Progenitor cell of endocrine pancreas (in vitro differentiated cells): ENCODE measurements around the gene ATP6V1G1. TPM values are rescaled to one million over a fixed set of nuclear protein-coding genes. Genes with fewer than 3 reads are reported as not detected.

Experiments
- DNase-seq: peaks from one replicate; pipeline ENCODE4 v3.0.0; 2021; ENCODE audit warnings: low spot score; ENCODE audit not compliant: unreplicated experiment
- H3K27ac Mint-ChIP-seq: 2 replicates; pipeline ENCODE4 v1.8.0; 2021; ENCODE audit warnings: mild to moderate bottlenecking, moderate library complexity, mixed read lengths
- H3K27me3 Mint-ChIP-seq: 2 replicates; pipeline ENCODE4 v1.8.0; 2021; ENCODE audit warnings: mixed read lengths
- H3K36me3 Mint-ChIP-seq: 2 replicates; pipeline ENCODE4 v1.8.0; 2022; ENCODE audit warnings: mixed read lengths; ENCODE audit not compliant: insufficient read depth
- H3K4me1 Mint-ChIP-seq: 2 replicates; pipeline ENCODE4 v1.8.0; 2021; ENCODE audit warnings: low read depth, mixed read lengths
- H3K4me3 Mint-ChIP-seq: 2 replicates; pipeline ENCODE4 v1.8.0; 2021; ENCODE audit warnings: low read depth, mild to moderate bottlenecking, moderate library complexity, mixed read lengths
- H3K9me3 Mint-ChIP-seq: 2 replicates; pipeline ENCODE4 v1.8.0; 2021; ENCODE audit warnings: low read depth, mixed read lengths
- CTCF ChIP-seq: fragments of 200-600 bp; sonication (generic); IDR thresholded peaks from one replicate; pipeline ENCODE4 v1.5.0; 2021; ENCODE audit warnings: antibody characterized with exemption, mild to moderate bottlenecking; ENCODE audit not compliant: unreplicated experiment
- total RNA-seq: library from RNA; stranded (reverse); gene quantifications from 2 replicates; pipeline ENCODE4 v1.2.1, GENCODE V29; 2021

ATP6V1G1 gene
- total RNA-seq, 1 donor from 2014 or later, result 123 TPM

DNA sequence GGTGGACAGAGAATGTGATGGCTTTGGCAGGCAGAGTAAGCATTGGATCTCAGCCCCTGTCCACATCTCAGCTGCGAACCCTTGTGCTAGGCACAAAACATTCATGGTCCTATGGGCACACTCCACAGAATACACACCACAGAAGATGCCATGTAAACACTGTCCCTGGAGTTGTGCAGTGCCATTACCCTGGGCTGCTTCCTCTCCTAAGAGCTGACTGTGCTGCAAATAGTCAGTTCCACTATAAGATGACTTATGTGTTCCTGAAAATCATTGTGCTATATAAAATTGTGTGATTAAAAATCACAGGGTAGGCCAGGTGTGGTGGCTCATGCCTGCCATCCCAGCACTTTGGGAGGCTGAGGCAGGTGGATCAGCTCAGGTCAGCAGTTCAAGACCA, 31.9 kb upstream of the ATP6V1G1 start:
- Mint-ChIP-seq H3K9me3 (peaks cover 3% of the 10 kb centered on the region), H3K36me3 (no peaks in the 10 kb centered on the region), H3K4me3 (no peak overlapping the region), H3K27me3 (no peaks in the 10 kb centered on the region), H3K4me1 (peaks cover 7% of the 10 kb centered on the region), H3K27ac (no peak overlapping the region)
- DNase-seq, result no peak
- no peak for TF ChIP-seq CTCF

GRCh38 chr9:114558027-114558675, 29.4 kb upstream of the ATP6V1G1 start:
- no peak for DNase-seq
- H3K36me3 Mint-ChIP-seq, result no peaks in the 10 kb centered on the region
- H3K4me1 Mint-ChIP-seq, result peaks cover 7% of the 10 kb centered on the region
- H3K9me3 Mint-ChIP-seq, result peaks cover 3% of the 10 kb centered on the region
- H3K27me3 Mint-ChIP-seq, result no peaks in the 10 kb centered on the region
- no peak for TF ChIP-seq CTCF
- H3K27ac Mint-ChIP-seq, result peak overlapping the region; percentile 34
- no peak overlapping the region for H3K4me3 Mint-ChIP-seq

- Mint-ChIP-seq H3K9me3 (peaks cover 3% of the 10 kb centered on the region), H3K4me1 (peaks cover 7% of the 10 kb centered on the region), H3K36me3 (no peaks in the 10 kb centered on the region), H3K27me3 (no peaks in the 10 kb centered on the region), H3K4me3 (no peak overlapping the region), H3K27ac (peak overlapping the region; percentile 31)
- no peak for TF ChIP-seq CTCF
- no peak for DNase-seq
Measured at GRCh38 chr9:114559830-114560513, 27.6 kb upstream of the ATP6V1G1 start.

DNA sequence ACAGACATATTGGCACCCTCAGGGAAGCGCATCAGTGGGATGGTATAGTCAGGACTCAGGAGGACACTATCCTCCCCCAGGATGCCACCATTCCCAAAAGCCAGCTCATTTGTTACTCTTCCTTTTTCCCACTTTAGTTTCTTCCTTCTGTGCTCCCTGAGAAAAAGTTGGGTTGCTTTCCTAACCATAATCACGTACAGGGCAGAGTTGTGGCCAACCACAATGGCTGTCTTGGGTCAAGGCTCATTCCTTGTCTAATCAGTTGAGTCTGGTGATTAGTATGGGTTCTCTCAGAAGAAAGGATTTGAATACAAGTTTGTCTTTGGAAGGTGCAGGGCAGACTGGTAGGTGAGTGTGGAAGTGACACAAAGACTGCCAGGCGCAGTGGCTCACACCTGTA, 26.6 kb upstream of the ATP6V1G1 start:
- TF ChIP-seq CTCF, result no peak
- H3K4me1 Mint-ChIP-seq, result peaks cover 7% of the 10 kb centered on the region
- H3K4me3 Mint-ChIP-seq, result no peak overlapping the region
- H3K36me3 Mint-ChIP-seq, result no peaks in the 10 kb centered on the region
- peaks cover 3% of the 10 kb centered on the region for H3K9me3 Mint-ChIP-seq
- DNase-seq, result no peak
- no peaks in the 10 kb centered on the region for H3K27me3 Mint-ChIP-seq
- no peak overlapping the region for H3K27ac Mint-ChIP-seq

DNA sequence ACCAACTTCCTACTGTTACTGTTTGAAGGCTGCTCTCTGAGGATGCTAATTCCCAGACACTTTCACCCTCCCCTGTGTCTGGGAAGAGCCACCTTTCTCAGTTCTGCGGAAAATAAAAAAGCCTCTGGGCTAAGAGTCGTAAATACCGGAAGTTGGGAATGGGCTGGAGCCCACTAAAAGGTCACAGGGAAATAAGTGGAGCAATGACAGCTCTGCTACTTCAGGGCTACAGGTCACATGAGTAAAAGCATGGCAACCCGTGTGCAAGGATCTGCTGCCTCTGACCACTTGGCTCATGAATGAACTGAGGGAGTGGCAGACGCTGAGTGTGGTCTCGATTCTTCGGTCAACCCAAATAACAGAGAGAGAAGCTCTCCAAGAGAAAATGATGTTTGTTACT, 25.8 kb upstream of the ATP6V1G1 start:
- H3K36me3 Mint-ChIP-seq, result no peaks in the 10 kb centered on the region
- TF ChIP-seq CTCF, result no peak
- DNase-seq, result no peak
- H3K4me1 Mint-ChIP-seq, result peaks cover 7% of the 10 kb centered on the region
- no peak overlapping the region for H3K4me3 Mint-ChIP-seq
- H3K27me3 Mint-ChIP-seq, result no peaks in the 10 kb centered on the region
- no peak overlapping the region for H3K27ac Mint-ChIP-seq
- peaks cover under 1% of the 10 kb centered on the region for H3K9me3 Mint-ChIP-seq
